Activated T-helper 17 cell treated with anti-CD3 and anti-CD28 coated beads, Interleukin-2, amount 50 U/mL, for 72 hours (primary cell): ENCODE results near the gene PBLD. TPM values are rescaled to one million over a fixed set of nuclear protein-coding genes. Genes with fewer than 3 reads are reported as not detected.
"Not testable (repeated sequence)": the region's sequence is repeated elsewhere in the genome, so short reads cannot be mapped to it uniquely, and the experiment has no call there.

ENCODE experiments used
- ATAC-seq: fragments of 150-1000 bp; cut with Tn5 transposase; replicated peaks from 2 replicates; pipeline ENCODE4 v1.10.0; 2021; ENCODE audit warnings: mild to moderate bottlenecking, moderate library complexity
- H3K27ac Mint-ChIP-seq: one replicate; pipeline ENCODE4 v1.8.0; 2022; ENCODE audit warnings: mixed read lengths
- H3K27me3 Mint-ChIP-seq: one replicate; pipeline ENCODE4 v1.8.0; 2022; ENCODE audit warnings: mixed read lengths
- H3K36me3 Mint-ChIP-seq: one replicate; pipeline ENCODE4 v1.8.0; 2022; ENCODE audit warnings: low read depth, mild to moderate bottlenecking, mixed read lengths
- H3K4me1 Mint-ChIP-seq: one replicate; pipeline ENCODE4 v1.8.0; 2022; ENCODE audit warnings: mixed read lengths
- H3K4me3 Mint-ChIP-seq: one replicate; pipeline ENCODE4 v1.8.0; 2022; ENCODE audit warnings: mild to moderate bottlenecking, mixed read lengths
- H3K9me3 Mint-ChIP-seq: one replicate; pipeline ENCODE4 v1.8.0; 2022; ENCODE audit warnings: mixed read lengths
- total RNA-seq, 2 donors: library from RNA; stranded (reverse); gene quantifications; one replicate each; pipeline ENCODE4 v1.2.3, GENCODE V29; 2022

The PBLD gene
- total RNA-seq, 2 donors from 2014 or later = 0.58 to 0.69 TPM

DNA sequence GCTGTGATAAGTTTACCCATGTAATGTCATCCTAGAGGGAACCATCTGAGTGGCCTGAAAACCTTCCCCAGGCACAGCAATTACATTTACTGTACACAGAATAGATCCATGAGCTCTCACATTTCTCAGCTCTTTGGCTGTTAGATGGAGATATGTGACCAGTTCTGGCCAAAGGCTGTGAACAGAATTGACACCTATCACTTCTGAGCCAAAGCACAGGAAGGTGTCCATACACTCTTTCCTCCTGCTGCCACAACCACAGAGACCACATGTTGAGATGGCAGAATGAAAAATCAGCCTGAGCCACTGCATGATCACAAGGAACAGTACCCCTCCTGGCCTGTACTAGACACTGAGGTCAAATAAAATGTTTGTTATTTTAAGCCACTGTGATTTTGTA is 56.5 kb downstream of the PBLD start:
- H3K4me3 Mint-ChIP-seq = no peak overlapping the region
- H3K4me1 Mint-ChIP-seq = no peaks in the 10 kb centered on the region
- no peak overlapping the region for H3K27ac Mint-ChIP-seq
- H3K27me3 Mint-ChIP-seq = no peaks in the 10 kb centered on the region
- ATAC-seq = no peak
- no peaks in the 10 kb centered on the region for H3K36me3 Mint-ChIP-seq
- peaks cover 6% of the 10 kb centered on the region for H3K9me3 Mint-ChIP-seq

DNA sequence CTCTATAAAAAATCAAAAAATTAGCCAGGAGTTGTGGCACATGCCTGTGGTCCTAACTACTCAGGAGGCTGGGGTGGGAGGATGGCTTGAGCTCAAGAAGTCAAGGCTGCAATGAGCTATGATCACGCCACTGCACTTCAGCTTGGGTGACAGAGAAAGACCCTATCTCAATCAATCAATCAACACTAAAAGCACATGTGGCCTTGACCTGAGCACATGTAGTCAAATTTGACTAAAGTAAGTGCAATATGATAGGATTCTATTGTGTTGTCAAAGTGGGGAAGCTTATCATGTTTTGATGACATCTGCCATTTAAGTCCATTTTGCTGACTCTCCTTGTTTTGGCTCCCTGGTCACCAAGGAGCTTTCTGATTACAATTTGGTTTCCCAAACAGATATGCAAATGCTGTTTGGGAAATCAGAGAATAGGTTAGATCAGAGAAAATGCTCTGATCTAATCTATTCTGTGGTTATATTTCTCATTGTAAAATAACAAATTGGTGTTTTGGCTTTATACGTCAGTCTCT is 57.1 kb downstream of the PBLD start:
- no peak overlapping the region for H3K27ac Mint-ChIP-seq
- H3K9me3 Mint-ChIP-seq = peaks cover 6% of the 10 kb centered on the region
- no peaks in the 10 kb centered on the region for H3K4me1 Mint-ChIP-seq
- no peak overlapping the region for H3K4me3 Mint-ChIP-seq
- ATAC-seq = no peak
- no peaks in the 10 kb centered on the region for H3K27me3 Mint-ChIP-seq
- no peaks in the 10 kb centered on the region for H3K36me3 Mint-ChIP-seq

DNA sequence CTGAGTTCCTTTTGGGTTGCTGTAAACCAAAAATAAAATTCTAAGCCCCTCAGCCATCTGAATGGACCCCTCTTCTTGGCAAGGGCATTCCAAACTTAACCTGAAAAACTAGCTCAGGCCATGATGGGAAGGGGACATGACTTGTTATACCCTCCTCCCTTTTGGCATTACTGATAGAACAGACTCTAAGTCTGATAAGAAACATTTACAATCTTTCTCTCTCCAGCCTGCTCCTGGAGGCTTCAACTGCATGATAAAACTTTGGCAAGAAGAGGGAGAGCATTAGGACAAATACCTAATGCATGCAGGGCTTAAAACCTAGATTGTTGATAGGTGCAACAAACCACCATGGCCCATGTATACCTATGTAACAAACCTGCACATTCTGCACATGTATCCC is 59.9 kb downstream of the PBLD start:
- Mint-ChIP-seq H3K36me3 (no peaks in the 10 kb centered on the region), H3K9me3 (peaks cover 6% of the 10 kb centered on the region), H3K4me1 (no peaks in the 10 kb centered on the region), H3K27ac (no peak overlapping the region), H3K27me3 (peaks cover 5% of the 10 kb centered on the region), H3K4me3 (no peak overlapping the region)
- ATAC-seq = no peak

DNA sequence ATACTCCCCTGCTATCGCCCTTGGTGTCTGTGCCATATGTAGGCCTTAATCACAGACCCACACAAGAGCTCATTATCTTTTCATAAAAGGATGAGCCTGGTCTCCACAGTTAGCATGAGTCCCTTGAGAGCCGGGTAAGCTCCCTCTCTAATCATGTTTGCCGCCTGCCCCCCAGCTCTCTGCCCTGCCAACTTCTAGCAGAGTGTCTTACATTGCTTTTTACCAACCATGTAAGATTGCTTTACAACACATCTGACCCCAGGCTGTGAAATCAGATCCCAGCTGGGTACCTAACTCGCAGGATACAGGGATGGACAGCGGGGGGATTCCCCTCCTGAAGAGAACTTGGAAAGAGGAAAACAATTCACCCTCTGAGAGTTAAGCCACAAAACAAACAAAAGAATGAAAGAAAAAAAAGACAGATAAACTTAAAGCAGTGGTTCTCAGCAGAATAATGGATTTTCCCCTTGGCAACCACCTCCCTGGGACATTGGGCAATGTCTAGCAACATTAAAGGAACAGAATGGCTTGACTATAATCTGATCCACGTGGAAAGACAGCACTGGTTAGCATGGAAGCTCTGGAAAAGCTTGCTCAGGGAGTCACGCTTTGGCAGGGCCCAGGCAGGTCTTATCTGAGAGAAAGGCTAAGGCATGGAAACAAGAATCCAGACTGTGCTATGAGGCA is 61.4 kb downstream of the PBLD start:
- Mint-ChIP-seq H3K36me3 (no peaks in the 10 kb centered on the region), H3K4me1 (no peaks in the 10 kb centered on the region), H3K27me3 (peaks cover 5% of the 10 kb centered on the region), H3K27ac (no peak overlapping the region), H3K9me3 (no peaks in the 10 kb centered on the region), H3K4me3 (no peak overlapping the region)
- no peak for ATAC-seq

DNA sequence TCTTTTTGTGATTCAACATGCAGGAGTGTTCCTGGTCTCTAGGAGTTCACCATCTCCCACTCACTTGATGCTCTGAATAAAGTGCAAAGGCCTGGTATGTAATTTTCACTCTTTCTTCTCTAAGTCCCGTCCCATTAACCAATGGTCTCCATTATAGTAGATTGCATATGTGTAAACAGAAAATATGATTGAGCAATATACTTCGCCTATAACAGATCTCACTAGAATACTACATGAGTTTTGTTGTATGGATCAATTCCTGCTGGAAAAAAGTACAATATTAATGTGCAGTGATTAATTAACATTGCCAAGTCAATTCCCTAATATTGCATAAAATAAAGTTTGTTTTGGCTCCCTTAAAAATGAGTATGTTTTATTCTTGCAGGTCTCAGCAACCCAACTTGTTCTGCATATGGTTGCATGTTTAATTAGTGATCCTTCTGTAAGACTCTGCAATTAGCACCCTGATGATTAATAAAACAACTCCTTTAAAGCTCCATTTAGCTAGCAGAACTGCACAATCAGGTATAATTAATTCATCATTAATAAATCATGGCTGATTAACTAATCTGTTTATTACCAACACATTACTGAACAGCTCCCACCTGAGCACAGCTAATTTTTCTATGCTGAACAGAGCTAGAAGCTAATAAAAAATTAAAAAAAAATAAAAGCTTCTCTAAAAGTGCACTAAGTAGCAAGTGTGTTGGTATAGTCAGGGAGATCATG is 63.0 kb downstream of the PBLD start:
- no peak overlapping the region for H3K4me3 Mint-ChIP-seq
- peaks cover 5% of the 10 kb centered on the region for H3K27me3 Mint-ChIP-seq
- H3K4me1 Mint-ChIP-seq = no peaks in the 10 kb centered on the region
- H3K27ac Mint-ChIP-seq = no peak overlapping the region
- H3K36me3 Mint-ChIP-seq = no peaks in the 10 kb centered on the region
- H3K9me3 Mint-ChIP-seq = no peaks in the 10 kb centered on the region
- ATAC-seq = no peak

DNA sequence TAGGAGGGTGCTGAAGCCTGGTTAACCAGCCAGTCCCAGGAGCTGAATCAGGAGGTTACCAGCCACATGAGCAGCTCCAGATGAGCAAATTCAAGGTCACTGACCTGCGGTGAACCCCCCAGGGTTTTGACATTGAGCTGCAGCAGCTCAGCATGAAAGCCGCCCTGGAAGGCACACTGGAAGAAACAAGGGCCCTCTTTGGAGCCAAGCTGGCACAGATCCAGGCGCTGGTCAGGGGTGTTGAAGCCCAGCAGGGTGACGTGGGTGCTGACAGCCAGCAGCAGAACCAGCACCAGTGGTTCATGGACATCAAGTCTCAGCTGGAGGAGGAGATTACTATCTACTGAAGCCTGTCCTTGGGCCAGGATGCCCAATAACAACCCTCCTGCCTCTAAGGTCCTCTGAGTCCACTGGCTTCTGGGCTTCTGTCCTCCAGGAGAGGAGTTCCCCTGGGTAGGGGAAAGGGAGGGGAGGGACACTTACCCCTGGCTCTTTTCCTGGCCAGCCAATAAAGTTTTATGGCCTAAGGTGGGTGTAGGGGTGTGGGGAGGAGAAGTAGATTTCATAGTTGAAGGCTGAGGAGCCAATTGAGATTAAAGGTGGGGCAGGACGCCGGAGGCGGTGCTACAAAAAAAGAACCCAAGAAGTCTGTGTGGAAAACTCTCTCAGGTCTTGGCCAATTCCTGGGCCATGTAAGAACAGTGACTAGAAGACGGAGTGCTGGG is 71.4 kb downstream of the PBLD start:
- no peaks in the 10 kb centered on the region for H3K4me1 Mint-ChIP-seq
- H3K9me3 Mint-ChIP-seq = no peaks in the 10 kb centered on the region
- peaks cover 2% of the 10 kb centered on the region for H3K27me3 Mint-ChIP-seq
- no peak overlapping the region for H3K4me3 Mint-ChIP-seq
- H3K36me3 Mint-ChIP-seq = no peaks in the 10 kb centered on the region
- ATAC-seq = no peak
- no peak overlapping the region for H3K27ac Mint-ChIP-seq

DNA sequence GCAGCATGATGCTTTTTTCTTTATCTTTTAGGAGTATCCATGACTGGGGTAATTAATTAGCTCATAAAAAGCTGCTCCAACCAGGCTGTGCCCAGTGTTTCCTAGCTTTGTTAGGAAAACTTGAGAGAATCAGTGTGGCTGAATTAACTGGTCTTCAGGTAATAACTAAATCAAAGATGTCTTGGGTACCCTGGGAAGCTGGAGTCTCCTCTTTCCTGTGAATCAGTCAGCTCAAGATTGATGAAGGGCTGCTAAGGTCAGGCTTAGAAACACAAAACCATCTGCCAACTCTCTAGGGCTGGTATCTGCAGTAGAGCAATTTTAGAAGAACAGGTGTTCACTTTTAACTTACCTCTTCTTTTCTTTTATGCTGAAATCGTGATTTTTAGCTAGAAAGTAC is 79.4 kb downstream of the PBLD start:
- no peaks in the 10 kb centered on the region for H3K9me3 Mint-ChIP-seq
- no peak for ATAC-seq

DNA sequence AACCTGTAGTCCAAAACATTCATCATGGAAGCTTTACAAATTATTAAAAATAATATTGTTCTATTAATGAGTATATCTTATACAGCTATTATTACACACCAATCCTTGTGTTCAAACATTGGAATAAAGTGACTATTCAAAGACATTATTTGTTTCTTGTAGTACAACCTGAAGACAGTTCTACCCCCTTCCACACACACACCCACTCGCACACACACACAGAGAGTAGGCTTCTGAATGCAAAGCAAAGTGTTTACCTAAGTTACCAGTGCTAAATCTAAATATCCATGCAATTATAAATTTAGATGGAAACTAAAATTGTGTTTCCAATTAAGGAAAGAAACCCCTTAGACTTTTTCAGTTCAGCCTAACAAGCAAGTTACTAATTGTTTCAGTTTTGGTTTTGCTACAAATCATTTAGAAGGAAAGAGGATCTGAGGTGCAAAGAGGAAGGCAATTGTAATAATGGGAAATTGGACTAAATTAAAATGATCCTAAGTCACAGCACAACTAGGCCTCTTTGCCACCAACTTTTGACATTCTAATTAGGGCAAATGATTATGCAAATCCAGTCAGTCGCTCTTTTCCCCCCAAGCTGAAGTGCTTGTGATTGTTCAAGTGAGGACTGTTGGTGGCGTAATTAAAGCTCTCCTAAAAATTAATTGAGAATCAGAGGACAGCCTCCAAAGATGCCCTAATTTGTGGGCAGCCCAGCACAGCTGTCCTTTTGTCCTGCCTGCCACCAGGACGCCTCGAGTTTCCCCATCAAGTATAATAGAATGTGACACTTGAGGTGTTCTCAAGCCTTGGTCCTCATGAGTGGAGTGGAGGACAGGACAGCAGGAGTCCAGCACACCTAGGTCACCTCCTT is 80.9 kb downstream of the PBLD start:
- Mint-ChIP-seq H3K4me3 (no peak overlapping the region), H3K4me1 (no peaks in the 10 kb centered on the region), H3K9me3 (no peaks in the 10 kb centered on the region), H3K27ac (no peak overlapping the region), H3K36me3 (no peaks in the 10 kb centered on the region), H3K27me3 (peaks cover 6% of the 10 kb centered on the region)
- no peak for ATAC-seq

More for the DNA sequence above, 79.4 kb downstream of the PBLD start:
- no peak overlapping the region for H3K27ac Mint-ChIP-seq
- no peaks in the 10 kb centered on the region for H3K4me1 Mint-ChIP-seq
- H3K27me3 Mint-ChIP-seq = peaks cover 6% of the 10 kb centered on the region
- no peak overlapping the region for H3K4me3 Mint-ChIP-seq
- no peaks in the 10 kb centered on the region for H3K36me3 Mint-ChIP-seq

DNA sequence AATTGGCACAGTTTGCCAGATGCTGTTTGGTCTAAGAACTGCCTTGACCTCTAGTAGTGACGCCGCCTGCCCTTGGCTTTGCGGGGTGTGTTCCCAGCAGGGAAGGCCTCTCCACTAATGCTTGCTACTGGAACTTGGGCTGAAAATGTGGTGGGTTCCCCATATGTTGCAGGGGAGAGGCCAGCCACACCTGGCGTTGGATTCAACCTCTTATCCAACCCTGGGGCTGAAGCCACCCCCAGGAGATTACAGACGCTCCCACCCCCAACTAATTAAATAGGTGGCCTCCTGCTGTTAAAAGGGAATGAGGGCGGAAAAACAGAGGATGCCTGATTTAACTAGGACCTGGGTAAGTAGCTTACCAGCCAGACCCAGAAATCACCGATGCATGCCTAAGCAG is 81.6 kb downstream of the PBLD start:
- Mint-ChIP-seq H3K4me1 (no peaks in the 10 kb centered on the region), H3K36me3 (no peaks in the 10 kb centered on the region), H3K27ac (no peak overlapping the region), H3K9me3 (no peaks in the 10 kb centered on the region), H3K27me3 (peaks cover 3% of the 10 kb centered on the region), H3K4me3 (no peak overlapping the region)
- ATAC-seq = no peak

DNA sequence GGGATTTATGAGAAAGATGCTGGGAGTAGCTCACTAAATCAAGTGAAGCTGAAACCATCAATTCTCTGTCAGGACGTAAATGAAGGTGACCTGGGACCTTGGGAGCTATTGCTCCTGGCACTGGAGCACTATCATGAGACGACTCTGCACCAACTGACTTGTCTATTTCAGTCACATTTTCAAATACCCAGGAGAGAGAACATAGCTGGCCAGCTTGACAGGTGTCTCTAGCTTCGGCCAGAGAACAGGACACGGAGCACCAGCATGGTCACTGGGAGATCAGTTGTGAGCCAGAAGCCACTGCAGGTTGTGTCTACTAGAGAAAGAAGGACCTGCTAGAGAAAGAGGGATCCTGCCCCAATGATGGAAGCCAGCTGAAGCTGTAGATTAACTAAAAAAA is 83.4 kb downstream of the PBLD start:
- H3K9me3 Mint-ChIP-seq = no peaks in the 10 kb centered on the region
- ATAC-seq = no peak
- no peaks in the 10 kb centered on the region for H3K36me3 Mint-ChIP-seq
- H3K27ac Mint-ChIP-seq = no peak overlapping the region
- no peaks in the 10 kb centered on the region for H3K27me3 Mint-ChIP-seq
- no peak overlapping the region for H3K4me3 Mint-ChIP-seq
- H3K4me1 Mint-ChIP-seq = no peaks in the 10 kb centered on the region

DNA sequence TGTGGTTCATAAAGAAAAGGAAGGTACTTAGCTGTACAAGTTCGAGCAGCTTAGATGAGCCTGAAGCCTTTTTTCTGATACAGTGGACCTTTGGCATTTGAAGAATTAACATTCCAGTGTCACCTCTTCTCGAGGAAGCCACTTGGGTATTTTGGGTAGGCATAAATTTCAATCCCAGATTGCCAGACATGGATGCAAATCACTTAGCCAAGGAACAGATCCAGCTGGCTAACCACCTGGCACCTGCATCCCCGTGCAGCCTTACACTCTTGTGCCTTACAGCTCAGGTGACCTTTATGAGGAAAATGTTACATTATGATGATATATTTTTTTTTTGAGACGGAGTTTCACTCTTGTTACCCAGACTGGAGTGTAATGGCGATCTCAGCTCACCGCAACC is 84.8 kb downstream of the PBLD start:
- Mint-ChIP-seq H3K4me1 (no peaks in the 10 kb centered on the region), H3K27ac (no peak overlapping the region), H3K27me3 (no peaks in the 10 kb centered on the region), H3K9me3 (no peaks in the 10 kb centered on the region), H3K36me3 (no peaks in the 10 kb centered on the region), H3K4me3 (no peak overlapping the region)
- no peak for ATAC-seq

DNA sequence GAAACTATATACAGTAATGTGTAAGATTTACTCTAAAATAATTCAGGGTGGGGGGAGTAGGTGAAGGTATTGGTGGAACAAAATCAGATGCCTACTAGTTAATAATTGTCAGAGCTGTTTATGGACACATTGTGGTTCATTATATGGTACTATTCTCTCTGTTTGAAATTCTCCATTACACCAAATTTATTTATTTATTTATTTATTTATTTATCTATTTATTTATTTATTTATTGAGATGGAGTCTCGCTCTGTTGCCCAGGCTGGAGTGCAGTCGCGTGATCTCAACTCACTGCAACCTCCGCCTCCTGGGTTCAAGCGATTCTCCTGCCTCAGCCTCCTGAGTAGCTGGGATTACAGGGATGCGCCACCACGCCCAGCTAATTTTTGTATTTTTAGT is 86.3 kb downstream of the PBLD start:
- not testable (repeated sequence) for H3K4me1 Mint-ChIP-seq, ATAC-seq, H3K4me3 Mint-ChIP-seq, H3K9me3 Mint-ChIP-seq, H3K27ac Mint-ChIP-seq, H3K27me3 Mint-ChIP-seq, H3K36me3 Mint-ChIP-seq

DNA sequence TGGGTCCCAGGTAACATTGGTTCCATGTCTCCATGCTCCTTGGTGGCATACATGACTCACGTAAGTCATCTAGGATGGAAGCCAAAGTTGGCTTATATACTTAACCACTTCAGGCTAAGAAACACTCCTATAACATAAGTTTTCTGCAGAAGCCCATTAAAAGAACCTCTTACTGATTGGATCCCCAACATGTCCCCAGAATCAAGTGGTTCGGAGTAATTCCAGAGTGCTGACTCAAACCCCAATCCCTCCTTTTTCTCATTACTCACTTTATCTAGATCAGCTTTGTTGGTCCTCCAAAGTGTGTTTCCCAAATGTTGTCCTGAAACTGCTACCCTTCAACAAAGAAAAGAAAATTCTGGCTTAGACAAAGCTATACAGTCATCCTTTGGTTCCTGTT is 90.7 kb downstream of the PBLD start:
- no peaks in the 10 kb centered on the region for H3K27me3 Mint-ChIP-seq
- H3K4me3 Mint-ChIP-seq = no peak overlapping the region
- no peak overlapping the region for H3K27ac Mint-ChIP-seq
- H3K9me3 Mint-ChIP-seq = no peaks in the 10 kb centered on the region
- H3K36me3 Mint-ChIP-seq = no peaks in the 10 kb centered on the region
- H3K4me1 Mint-ChIP-seq = no peaks in the 10 kb centered on the region
- no peak for ATAC-seq

DNA sequence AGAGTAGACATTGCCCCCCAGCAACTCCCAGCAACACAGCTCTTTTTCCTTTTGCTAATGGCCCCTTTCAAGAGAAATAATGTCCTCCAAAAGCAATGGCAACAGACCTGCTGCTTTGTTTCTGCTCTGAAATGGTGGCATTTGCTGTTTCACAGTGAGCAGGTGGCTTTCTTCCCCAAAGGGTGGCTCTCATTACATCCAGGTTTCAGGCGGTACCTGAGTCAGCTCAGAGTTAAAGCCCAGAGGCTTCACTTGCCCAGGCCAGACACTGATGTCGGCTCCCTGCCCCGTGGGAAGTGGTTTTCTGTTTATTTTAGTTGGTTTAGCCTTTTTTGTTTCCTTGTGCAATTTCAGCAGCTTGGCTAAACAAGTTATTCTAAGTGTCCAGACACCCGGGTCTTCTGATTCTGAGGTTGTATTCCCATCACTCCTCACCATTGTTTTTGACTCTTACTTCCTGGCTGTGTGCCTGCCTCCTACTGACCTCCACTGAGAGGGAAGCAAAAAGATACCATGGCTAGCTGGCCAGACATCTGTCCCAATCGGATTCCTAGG is 93.1 kb downstream of the PBLD start:
- H3K27me3 Mint-ChIP-seq = no peaks in the 10 kb centered on the region
- no peak for ATAC-seq
- no peak overlapping the region for H3K4me3 Mint-ChIP-seq
- H3K4me1 Mint-ChIP-seq = no peaks in the 10 kb centered on the region
- H3K9me3 Mint-ChIP-seq = no peaks in the 10 kb centered on the region
- no peak overlapping the region for H3K27ac Mint-ChIP-seq
- H3K36me3 Mint-ChIP-seq = no peaks in the 10 kb centered on the region
